Activated T-cell treated with anti-CD3 and anti-CD28 coated beads, Interleukin-2, amount 50 U/mL, for 48 hours (primary cell): ENCODE results near the gene ATPAF2.
A peak's percentile ranks its signal among the peaks of the same experiment; 100 is the strongest.

Experiments
- DNase-seq, 2 experiments: peaks; one replicate each; pipeline ENCODE4 v3.0.0-alpha.2; 2020

Gene ATPAF2

DNA sequence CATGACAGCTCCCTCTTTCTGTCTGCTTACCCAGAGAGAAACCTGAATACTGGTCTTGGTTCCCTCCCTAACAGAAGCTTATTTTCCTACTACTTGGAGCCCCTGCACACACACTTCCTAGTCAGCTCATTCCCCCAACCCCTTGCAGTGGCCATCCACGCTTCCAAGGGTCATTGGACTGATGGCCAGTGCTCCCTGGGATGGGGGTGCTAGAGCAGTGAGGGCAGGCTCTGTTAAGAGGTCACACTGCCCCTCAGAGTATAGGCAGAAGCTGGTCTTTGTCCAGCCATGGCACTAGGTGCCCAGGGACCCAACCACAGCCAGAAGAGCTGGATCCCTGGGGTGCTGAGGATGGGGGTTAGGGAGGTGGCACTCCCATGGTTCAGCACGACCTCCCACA lies 53.8 kb downstream of the ATPAF2 start:
- no peak for DNase-seq

GRCh38 chr17:17983776-17984175 lies 55.2 kb downstream of the ATPAF2 start:
- DNase-seq, result no peak

- no peak for DNase-seq
These were observed 55.6 kb downstream of the ATPAF2 start for GRCh38 chr17:17983376-17983775.

DNA sequence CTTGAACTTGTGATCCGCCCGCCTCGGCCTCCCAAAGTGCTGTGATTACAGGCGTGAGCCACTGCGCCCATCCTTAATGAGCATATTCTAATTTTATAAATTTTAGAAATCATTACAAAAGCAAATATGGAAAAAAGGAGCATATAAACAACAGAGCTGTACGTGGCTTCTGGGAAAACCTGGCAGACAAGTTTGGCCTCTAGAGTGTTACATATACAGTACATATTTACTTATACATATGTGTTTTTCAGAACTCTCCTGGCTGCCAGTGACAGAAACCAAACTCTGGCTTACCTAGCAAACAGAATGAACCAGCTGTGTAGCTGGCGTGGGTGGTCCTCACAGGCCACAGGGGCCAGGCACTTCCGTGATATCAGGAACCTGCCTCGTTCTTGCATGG lies 56.2 kb downstream of the ATPAF2 start:
- DNase-seq, result no peak

- no peak for DNase-seq
These were observed 57.6 kb downstream of the ATPAF2 start for GRCh38 chr17:17981330-17981729.

DNA sequence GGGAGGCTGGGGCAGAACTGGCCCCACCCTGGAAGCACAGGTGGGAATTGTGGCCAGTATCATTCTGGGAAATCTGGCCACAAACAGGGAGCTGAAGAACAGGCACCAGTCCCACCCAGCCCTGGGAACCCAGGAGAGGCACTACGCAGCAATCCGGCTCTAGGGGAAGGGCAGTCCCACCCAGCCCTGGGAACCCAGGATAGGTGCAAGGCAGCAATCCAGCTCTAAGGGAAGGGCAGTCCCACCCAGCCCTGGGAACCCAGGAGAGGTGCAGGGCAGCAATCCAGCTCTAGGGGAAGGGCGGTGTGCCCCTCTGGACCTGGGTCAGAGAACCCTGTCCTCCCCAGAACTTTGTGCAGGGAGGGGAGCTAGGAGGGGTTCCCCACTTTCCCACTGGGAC lies 59.2 kb downstream of the ATPAF2 start:
- DNase-seq, result no peak

- DNase-seq, result no peak
These were observed 60.2 kb downstream of the ATPAF2 start for GRCh38 chr17:17978481-17979424.

DNA sequence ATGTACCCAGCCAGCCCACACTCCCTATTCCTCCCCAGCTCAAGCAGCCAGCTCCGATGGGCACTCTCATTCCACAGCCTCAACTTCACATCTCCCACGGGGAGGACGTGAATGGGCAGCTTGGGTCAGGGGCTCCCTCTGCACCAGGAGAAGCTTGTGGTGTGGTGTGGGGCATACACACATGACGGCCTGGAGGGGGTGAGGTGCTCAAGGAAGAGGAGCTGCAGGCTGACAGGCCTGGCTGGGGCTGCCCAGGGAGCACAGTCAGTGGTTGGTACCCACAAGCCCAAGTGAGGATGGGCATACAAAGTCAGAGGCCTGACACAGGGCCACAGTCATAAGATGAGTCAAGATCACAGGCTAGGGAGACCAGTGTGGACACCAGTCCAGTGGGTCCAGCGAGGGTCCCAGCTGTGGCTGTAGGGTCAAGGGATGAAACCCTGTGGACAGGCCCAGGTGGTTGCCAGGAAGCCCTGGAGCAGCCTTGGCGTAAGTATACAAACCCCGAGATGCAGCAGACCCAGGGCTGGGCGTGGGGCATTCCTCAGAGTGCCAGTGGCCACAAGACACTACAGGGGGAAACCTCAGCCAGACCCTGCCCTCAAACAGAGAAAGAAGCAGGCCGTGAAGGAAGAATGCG lies 61.9 kb downstream of the ATPAF2 start:
- DNase-seq, result no peak

- no peak for DNase-seq
These were observed 63.5 kb downstream of the ATPAF2 start for GRCh38 chr17:17975436-17975835.

GRCh38 chr17:17972952-17973254 lies 66.1 kb downstream of the ATPAF2 start:
- DNase-seq, result no peak

- DNase-seq, result peak; percentile 99 to 100
These were observed 66.6 kb downstream of the ATPAF2 start, which contains the start of the genes DRC3 and TOM1L2 for GRCh38 chr17:17972126-17972951. DRC3 (plus strand) TSS chr17:17972862; CDS start chr17:17977599, 4,737 bp downstream. TOM1L2 (minus strand) TSS chr17:17972400; CDS start chr17:17972313, 87 bp downstream.

DNA sequence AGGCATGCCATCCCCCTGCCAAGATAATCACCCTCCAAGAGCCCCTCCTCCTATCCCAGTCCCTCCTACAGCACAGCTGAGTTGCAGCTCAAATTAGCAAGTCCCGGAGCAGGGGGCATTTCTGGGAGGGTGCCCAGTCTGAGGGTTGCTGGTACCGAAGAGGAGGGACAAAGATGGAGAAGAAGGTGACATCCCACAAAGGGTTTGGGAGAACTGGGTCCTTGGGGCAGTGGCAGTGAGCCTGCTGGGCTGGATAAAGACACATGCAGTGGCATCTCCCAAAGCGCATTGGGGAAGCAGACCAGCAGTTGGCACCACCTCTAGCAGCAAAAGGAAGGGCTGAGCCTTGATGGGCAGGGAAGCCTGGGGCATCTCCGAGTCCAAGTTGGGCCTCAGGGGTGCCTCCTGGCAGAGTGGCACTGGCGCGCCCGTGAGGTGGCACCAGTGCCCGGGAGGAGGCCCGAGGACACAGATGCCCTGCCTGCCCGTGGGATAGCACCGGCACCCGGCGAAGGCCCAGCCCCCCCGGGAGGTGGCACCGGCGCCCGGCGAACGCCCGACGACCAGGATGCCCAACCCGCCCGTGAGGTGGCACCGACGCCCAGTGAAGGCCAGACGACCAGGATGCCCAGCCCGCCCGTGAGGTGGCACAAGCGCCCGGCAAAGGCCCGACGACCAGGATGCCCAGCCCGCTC lies 67.4 kb downstream of the ATPAF2 start:
- no peak for DNase-seq

DNA sequence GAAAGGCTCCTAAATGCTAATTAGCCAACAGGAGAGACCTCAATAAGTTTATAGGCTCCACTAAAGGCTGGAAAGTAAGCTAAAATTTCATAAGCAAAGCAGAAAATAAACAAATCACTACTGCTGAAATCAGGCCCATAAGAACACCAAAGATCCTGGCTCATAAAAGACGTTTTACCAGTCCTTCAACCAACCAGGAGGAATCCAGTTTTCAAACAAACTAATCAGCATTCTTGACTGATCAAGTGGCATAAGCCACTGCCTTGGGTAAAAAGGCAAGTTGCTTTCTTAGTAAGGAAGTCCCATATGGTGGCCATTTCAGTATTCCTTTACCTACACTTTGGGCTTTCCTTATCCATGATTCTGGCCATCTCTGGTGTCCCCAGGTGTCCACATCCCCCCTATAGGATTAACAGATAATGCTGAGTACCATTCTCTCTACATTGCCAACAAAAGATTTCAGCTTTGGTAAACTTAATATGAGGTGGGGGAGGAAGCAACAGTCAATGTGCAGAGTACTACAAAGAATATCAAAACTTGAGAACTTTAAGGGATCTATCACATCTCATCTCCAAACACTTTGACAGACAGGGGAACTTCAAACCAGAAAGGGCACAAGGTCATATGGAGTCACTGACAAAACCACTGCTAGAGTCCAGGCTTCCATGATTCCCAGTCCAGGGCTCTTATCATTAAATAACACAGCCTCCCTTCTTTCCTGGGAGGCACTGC lies 68.1 kb downstream of the ATPAF2 start:
- DNase-seq, result no peak
